ENCODE results near the gene PDZRN4.

The PDZRN4 gene

GRCh38 chr12:41462312-41462711 lies 274.2 kb downstream of the PDZRN4 start:
- DNase-seq = no peak

- no peak for DNase-seq
Observed at GRCh38 chr12:41465526-41465925, 277.4 kb downstream of the PDZRN4 start.

- no peak for DNase-seq
Observed at GRCh38 chr12:41466300-41466699, 278.2 kb downstream of the PDZRN4 start.

GRCh38 chr12:41466802-41467201 lies 278.7 kb downstream of the PDZRN4 start:
- peak; percentile 75 for DNase-seq

GRCh38 chr12:41467591-41468325 lies 279.6 kb downstream of the PDZRN4 start:
- no peak for DNase-seq

GRCh38 chr12:41468341-41468740 lies 280.2 kb downstream of the PDZRN4 start:
- DNase-seq = no peak

- no peak for DNase-seq
Observed at GRCh38 chr12:41468756-41469155, 280.6 kb downstream of the PDZRN4 start.

GRCh38 chr12:41473441-41473840 lies 285.3 kb downstream of the PDZRN4 start:
- no peak for DNase-seq

- no peak for DNase-seq
Observed at GRCh38 chr12:41474001-41474400, 285.9 kb downstream of the PDZRN4 start.

GRCh38 chr12:41476499-41477439 lies 288.6 kb downstream of the PDZRN4 start:
- peak; percentile 19 for DNase-seq

GRCh38 chr12:41479426-41479825 lies 291.3 kb downstream of the PDZRN4 start:
- no peak for DNase-seq

GRCh38 chr12:41485203-41485602 lies 297.1 kb downstream of the PDZRN4 start:
- DNase-seq = no peak

- DNase-seq = no peak
Observed at GRCh38 chr12:41486718-41487117, 298.6 kb downstream of the PDZRN4 start.

- no peak for DNase-seq
Observed at GRCh38 chr12:41496009-41496408, 307.9 kb downstream of the PDZRN4 start.

GRCh38 chr12:41497409-41497808 lies 309.3 kb downstream of the PDZRN4 start:
- DNase-seq = no peak

GRCh38 chr12:41504976-41505375 lies 316.9 kb downstream of the PDZRN4 start:
- no peak for DNase-seq

GRCh38 chr12:41507286-41507685 lies 319.2 kb downstream of the PDZRN4 start:
- DNase-seq = no peak

GRCh38 chr12:41509271-41510055 lies 321.3 kb downstream of the PDZRN4 start:
- DNase-seq = peak; percentile 60

GRCh38 chr12:41510470-41510869 lies 322.4 kb downstream of the PDZRN4 start:
- no peak for DNase-seq

- no peak for DNase-seq
Observed at GRCh38 chr12:41511247-41511646, 323.1 kb downstream of the PDZRN4 start.

- DNase-seq = no peak
Observed at GRCh38 chr12:41512497-41512896, 324.4 kb downstream of the PDZRN4 start.

GRCh38 chr12:41514021-41514777 lies 326.1 kb downstream of the PDZRN4 start:
- DNase-seq = no peak

Data from NCI-H526 treated with DMSO at 0.1 percent for 48 hours (cell line).